HCT116 (cell line): Measurements from ENCODE around the gene C18orf32. TPM values are rescaled to one million over a fixed set of nuclear protein-coding genes. Genes with fewer than 3 reads are reported as not detected.

Experiments
- ATAC-seq: fragments of 200-7000 bp; cut with Tn5 transposase; 2 replicates; pipeline ENCODE4 v1.9.1; 2020; ENCODE audit warnings: mild to moderate bottlenecking, moderate library complexity
- BruUV-seq: library from RNA; stranded (reverse); fragments of 400-500 nt; replicated peaks from 2 replicates; lab custom pipeline; 2021; lab: Mats Ljungman, UMichigan
- CTCF ChIA-PET: fragments of 300-600 bp; sonication (Branson Sonifier 250); formaldehyde crosslinking; loops from one replicate; lab custom pipeline; 2021; ENCODE audit warnings: antibody characterized with exemption; lab: Charles Lee
- POLR2A ChIA-PET: fragments of 300-600, 350-600 bp; sonication (Branson Sonifier 250); formaldehyde crosslinking; loops from one replicate; lab custom pipeline; 2021; ENCODE audit warnings: antibody characterized with exemption; lab: Charles Lee
- RAD21 ChIA-PET, 2 experiments: fragments of 300-600 bp; sonication (Branson Sonifier 250); formaldehyde crosslinking; loops; one replicate each; lab custom pipeline; 2023; ENCODE audit warnings: low total read pairs in 2 of 2; ENCODE audit not compliant: uncharacterized antibody in 2 of 2, unreplicated experiment in 2 of 2, low non-redundant PET in 1 of 2; lab: Charles Lee
- DNase-seq: peaks from one replicate; pipeline ENCODE4 v3.0.0-alpha.2; 2010; ENCODE audit warnings: low read depth, low spot score
- H2AFZ ChIP-seq: fragments of 200-600 bp; shearing (Covaris generic), sonication (generic); 2 replicates; pipeline ENCODE4 v1.6.1; 2017; ENCODE audit warnings: low read depth, mixed run types, mixed read lengths, antibody characterized with exemption, low read length; ENCODE audit not compliant: poor library complexity, severe bottlenecking
- H3K27ac ChIP-seq: 2 replicates; pipeline ENCODE4 v1.5.1; 2012; ENCODE audit warnings: low read depth, low read length
- H3K27me3 ChIP-seq: fragments of 200-600 bp; sonication (generic); 2 replicates; pipeline ENCODE4 v1.6.1; 2016; ENCODE audit warnings: mixed run types, low read length, mixed read lengths; ENCODE audit not compliant: insufficient read depth
- H3K36me3 ChIP-seq, 2 experiments: fragments of 200-500 bp in 1 of 2; fragments of 200-600 bp in 1 of 2; sonication (Bioruptor generic) in 1 of 2; sonication (generic) in 1 of 2; 2 replicates each; pipeline versions ENCODE4 v1.5.1 to v1.6.1; 2014 to 2016; ENCODE audit warnings: low read length in 2 of 2, inconsistent platforms in 1 of 2, mixed read lengths in 1 of 2, mixed run types in 1 of 2; ENCODE audit not compliant: insufficient read depth in 2 of 2, control insufficient read depth in 1 of 2
- H3K4me1 ChIP-seq, 2 experiments: fragments of 200-600 bp in 1 of 2; sonication (generic) in 1 of 2; 2 replicates each; pipeline versions ENCODE4 v1.5.1 to v1.6.1; 2012 to 2017; ENCODE audit warnings: low read length in 2 of 2, inconsistent platforms in 1 of 2, mild to moderate bottlenecking in 1 of 2, mixed read lengths in 1 of 2, mixed run types in 1 of 2, moderate library complexity in 1 of 2; ENCODE audit not compliant: insufficient read depth in 2 of 2, control insufficient read depth in 1 of 2
- H3K4me2 ChIP-seq: fragments of 200-600 bp; sonication (generic); 2 replicates; pipeline ENCODE4 v1.6.1; 2017; ENCODE audit warnings: mixed run types, low read length, mixed read lengths
- H3K4me3 ChIP-seq, 2 experiments: fragments of 200-600 bp in 1 of 2; sonication (generic) in 1 of 2; replicated peaks in 1 of 2; 2 replicates each; pipeline ENCODE4 v1.5.1; 2011 to 2016; ENCODE audit warnings: low read length in 2 of 2, control low read depth in 1 of 2, low read depth in 1 of 2, mild to moderate bottlenecking in 1 of 2, mixed read lengths in 1 of 2, mixed run types in 1 of 2
- H3K79me2 ChIP-seq: fragments of 200-600 bp; sonication (generic); 2 replicates; pipeline ENCODE4 v1.6.1; 2017; ENCODE audit warnings: mild to moderate bottlenecking, mixed run types, low read length, moderate library complexity, mixed read lengths; ENCODE audit not compliant: insufficient read depth
- H3K9ac ChIP-seq: fragments of 200-600 bp; sonication (generic); 2 replicates; pipeline ENCODE4 v1.6.1; 2016; ENCODE audit warnings: low read length, mixed read lengths
- H3K9me2 ChIP-seq: fragments of 200-600 bp; sonication (generic), shearing (Covaris generic); 2 replicates; pipeline ENCODE4 v1.6.1; 2017; ENCODE audit warnings: mixed run types, mild to moderate bottlenecking, moderate library complexity; ENCODE audit not compliant: insufficient read depth
- H3K9me3 ChIP-seq, 2 experiments: fragments of 200-500 bp in 1 of 2; fragments of 200-600 bp in 1 of 2; sonication (Bioruptor generic) in 1 of 2; sonication (generic) in 1 of 2; 2 replicates each; pipeline ENCODE4 v1.6.1; 2014 to 2017; ENCODE audit warnings: low read length in 2 of 2, mixed read lengths in 2 of 2, inconsistent platforms in 1 of 2, low read depth in 1 of 2, mild to moderate bottlenecking in 1 of 2, mixed run types in 1 of 2, moderate library complexity in 1 of 2; ENCODE audit not compliant: control insufficient read depth in 1 of 2, insufficient read depth in 1 of 2
- H4K20me1 ChIP-seq: fragments of 200-600 bp; sonication (generic), shearing (Covaris generic); 2 replicates; pipeline ENCODE4 v1.6.1; 2017; ENCODE audit warnings: mixed run types, mild to moderate bottlenecking, moderate library complexity; ENCODE audit not compliant: insufficient read depth
- CBX3 ChIP-seq: IDR thresholded peaks from 2 replicates; pipeline ENCODE4 v1.6.1; 2012; ENCODE audit warnings: low read depth
- EGR1 ChIP-seq: IDR thresholded peaks from 2 replicates; pipeline ENCODE4 v1.6.1; 2012; ENCODE audit warnings: low read depth
- ELF1 ChIP-seq: IDR thresholded peaks from 2 replicates; pipeline ENCODE4 v1.6.1; 2012; ENCODE audit warnings: low read depth, borderline replicate concordance
- FOSL1 ChIP-seq: IDR thresholded peaks from 2 replicates; pipeline ENCODE4 v1.6.1; 2012; ENCODE audit warnings: low read depth
- JUND ChIP-seq: IDR thresholded peaks from 2 replicates; pipeline ENCODE4 v1.6.1; 2012
- POLR2A ChIP-seq: IDR thresholded peaks from 2 replicates; pipeline ENCODE4 v1.7.0; 2011; ENCODE audit warnings: borderline replicate concordance; ENCODE audit not compliant: insufficient read depth, insufficient read length; ENCODE audit errors: extremely low read depth
- POLR2AphosphoS5 ChIP-seq: IDR thresholded peaks from 2 replicates; pipeline ENCODE4 v1.6.1; 2011; ENCODE audit warnings: mild to moderate bottlenecking, low read depth, low read length, moderate library complexity
- RAD21 ChIP-seq: IDR thresholded peaks from 2 replicates; pipeline ENCODE4 v1.6.1; 2012; ENCODE audit warnings: low read depth, mild to moderate bottlenecking
- SIN3A ChIP-seq: IDR thresholded peaks from 2 replicates; pipeline ENCODE4 v1.6.1; 2012; ENCODE audit warnings: low read depth
- SP1 ChIP-seq: IDR thresholded peaks from 2 replicates; pipeline ENCODE4 v1.6.1; 2012; ENCODE audit warnings: low read depth
- YY1 ChIP-seq: IDR thresholded peaks from 2 replicates; pipeline ENCODE4 v1.6.1; 2011; ENCODE audit warnings: low read length, low read depth, moderate library complexity, mild to moderate bottlenecking; ENCODE audit not compliant: insufficient replicate concordance; ENCODE audit errors: extremely low read depth
- ZFX ChIP-seq: fragments of 450-650 bp; IDR thresholded peaks from 2 replicates; pipeline ENCODE4 v1.6.1; 2017
- ZNF274 ChIP-seq: fragments of 200-500 bp; sonication (Bioruptor generic); IDR thresholded peaks from 2 replicates; pipeline ENCODE4 v1.6.1; 2014; ENCODE audit warnings: mild to moderate bottlenecking, low read depth, low read length, inconsistent platforms
- intact Hi-C: fragments of 100-400 bp; cut with micrococcal nuclease; formaldehyde crosslinking; loops from 2 replicates; pipeline ENCODE4 v1.10.0; 2022
- total RNA-seq: library from RNA; stranded (reverse); gene quantifications from one replicate; pipeline ENCODE4 v1.2.1, GENCODE V29; 2021; ENCODE audit not compliant: unreplicated experiment
- TF ChIP-seq, protein P1 (sequence below): IDR thresholded peaks from 2 replicates; pipeline ENCODE4 v1.6.1; 2011; ENCODE audit warnings: mild to moderate bottlenecking, low read length, moderate library complexity; ENCODE audit not compliant: insufficient replicate concordance; ENCODE audit errors: extremely low read depth

The C18orf32 gene
- total RNA-seq, 1 experiment from 2014 or later = 35.0 TPM

DNA sequence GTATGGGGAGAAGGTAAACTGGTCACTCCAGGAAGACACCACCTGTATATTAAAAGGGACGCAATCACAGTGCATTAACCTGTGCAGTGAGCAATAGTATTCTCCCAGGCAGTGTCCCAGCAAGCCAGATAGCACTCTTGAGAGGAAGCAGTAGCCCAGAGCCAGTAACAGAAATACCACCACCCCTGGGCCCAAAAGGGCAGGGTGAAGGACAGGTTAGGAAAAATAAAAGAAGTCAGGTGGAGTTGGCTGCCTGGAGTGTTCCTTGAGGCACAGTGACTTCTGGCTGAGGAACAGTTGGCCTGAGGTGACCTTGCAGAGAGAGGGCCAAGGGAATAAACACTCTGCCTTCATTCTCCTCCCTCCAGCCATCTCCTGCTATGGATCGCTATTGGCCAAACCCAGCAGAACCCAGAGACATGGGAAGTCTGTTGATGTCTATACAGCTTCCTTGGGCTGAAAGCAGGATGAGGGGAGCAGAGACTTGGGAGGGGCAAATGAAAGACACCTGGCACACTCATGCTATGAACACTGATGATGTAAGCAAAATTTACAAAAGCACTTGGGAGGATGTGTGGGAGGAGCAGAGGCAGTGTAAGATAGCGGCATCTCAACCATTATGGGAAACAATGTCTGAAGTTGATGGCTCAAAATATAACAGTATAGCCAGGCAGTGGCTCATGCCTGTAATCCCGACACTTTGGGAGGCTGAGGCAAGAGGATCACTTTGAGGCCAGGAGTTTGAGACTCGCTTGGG lies 7.5 kb downstream of the C18orf32 start:
- Histone ChIP-seq H3K9me2 (no peaks in the 10 kb centered on the region), H4K20me1 (no peaks in the 10 kb centered on the region; the same call in 1 of the 2 replicates), H3K36me3 (peaks cover 8 to 33% of the 10 kb centered on the region in 2 experiments; a peak in 3 of 4 replicates), H3K27me3 (no peaks in the 10 kb centered on the region), H2AFZ (no peak overlapping the region), H3K4me3 (no peak overlapping the region), H3K9me3 (no peaks in the 10 kb centered on the region), H3K4me2 (no peak overlapping the region), H3K27ac (no peak overlapping the region), H3K4me1 (peaks cover 3 to 10% of the 10 kb centered on the region in 2 experiments; a peak in 3 of 4 replicates), H3K79me2 (peaks cover 12% of the 10 kb centered on the region), H3K9ac (no peak overlapping the region)
- intact Hi-C loops = no loop called here
- BruUV-seq = no TSS peak
- ChIA-PET RAD21 (no interaction called here), CTCF (no interaction called here), POLR2A (no interaction called here)
- DNase-seq = no peak
- TF ChIP-seq EGR1 (no peak), SP1 (no peak), YY1 (no peak), FOSL1 (no peak), RAD21 (no peak), POLR2AphosphoS5 (no peak), ELF1 (no peak), POLR2A (no peak), JUND (no peak), CBX3 (no peak), ZNF274 (no peak), ZFX (no peak), SIN3A (no peak)
- TF ChIP-seq, protein P1, sequence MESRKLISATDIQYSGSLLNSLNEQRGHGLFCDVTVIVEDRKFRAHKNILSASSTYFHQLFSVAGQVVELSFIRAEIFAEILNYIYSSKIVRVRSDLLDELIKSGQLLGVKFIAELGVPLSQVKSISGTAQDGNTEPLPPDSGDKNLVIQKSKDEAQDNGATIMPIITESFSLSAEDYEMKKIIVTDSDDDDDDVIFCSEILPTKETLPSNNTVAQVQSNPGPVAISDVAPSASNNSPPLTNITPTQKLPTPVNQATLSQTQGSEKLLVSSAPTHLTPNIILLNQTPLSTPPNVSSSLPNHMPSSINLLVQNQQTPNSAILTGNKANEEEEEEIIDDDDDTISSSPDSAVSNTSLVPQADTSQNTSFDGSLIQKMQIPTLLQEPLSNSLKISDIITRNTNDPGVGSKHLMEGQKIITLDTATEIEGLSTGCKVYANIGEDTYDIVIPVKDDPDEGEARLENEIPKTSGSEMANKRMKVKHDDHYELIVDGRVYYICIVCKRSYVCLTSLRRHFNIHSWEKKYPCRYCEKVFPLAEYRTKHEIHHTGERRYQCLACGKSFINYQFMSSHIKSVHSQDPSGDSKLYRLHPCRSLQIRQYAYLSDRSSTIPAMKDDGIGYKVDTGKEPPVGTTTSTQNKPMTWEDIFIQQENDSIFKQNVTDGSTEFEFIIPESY = no peak
- no peak for ATAC-seq
